ENCODE data around the gene GLTPD2. TPM values are rescaled to one million over a fixed set of nuclear protein-coding genes. Genes with fewer than 3 reads are reported as not detected.

Gene GLTPD2
- total and polyA plus RNA-seq, 5 experiments from 2014 or later: 0.36 to 0.39 (median 0.39) TPM; not detected in 2

DNA sequence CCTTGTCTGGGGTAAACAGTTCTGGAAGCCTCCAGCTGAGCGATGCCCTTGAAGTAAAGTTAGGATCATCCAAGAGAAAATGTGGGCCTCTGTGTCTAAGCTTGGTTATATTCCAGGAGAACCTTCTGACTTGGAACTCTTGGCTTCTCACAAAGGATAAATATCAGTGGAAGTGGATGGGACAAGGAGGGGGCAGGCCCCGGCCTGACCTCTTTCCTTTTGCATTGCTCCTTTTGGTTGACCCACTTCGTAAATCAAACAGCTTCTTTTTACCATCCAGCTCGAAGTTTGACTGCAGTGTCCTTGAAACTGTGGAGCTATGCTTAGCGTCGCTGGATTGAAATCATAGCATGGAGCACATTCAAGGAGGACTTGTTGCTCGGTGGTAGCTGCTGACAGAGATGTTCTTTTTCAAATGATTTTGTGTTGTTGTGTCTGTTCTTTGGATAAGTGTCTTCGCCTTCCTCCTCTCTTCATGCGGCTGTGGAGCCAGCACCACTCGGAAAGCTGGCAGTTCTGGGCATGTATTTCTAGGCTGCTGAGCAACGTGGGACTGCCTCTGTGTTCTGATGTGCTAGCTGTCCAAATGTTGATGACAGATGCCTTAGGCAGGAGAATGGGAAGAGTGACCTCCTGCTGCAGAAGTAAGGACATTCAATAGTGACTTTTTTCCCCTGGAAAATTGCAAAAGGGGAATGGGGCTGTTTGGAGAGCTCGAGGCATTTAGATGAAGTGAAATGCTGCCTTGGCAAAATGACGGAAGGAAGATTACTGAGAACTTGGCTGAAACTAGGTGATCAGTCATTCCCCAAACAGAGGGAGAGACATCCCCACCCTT is 48.9 kb downstream of the GLTPD2 start:
- H3K9me3 Mint-ChIP-seq: no peaks in the 10 kb centered on the region
- POLR2A ChIA-PET: interaction anchor here (0.6 to 1.7 kb wide), 4 partner anchors 13 to 68 kb away, joined by 3 read pairs; no protein-coding TSS in a partner anchor
- no peak for ATAC-seq
- peak overlapping the region in 2 of 10 donors; percentile 20 to 57 for H3K27ac Mint-ChIP-seq
- H3K4me3 Mint-ChIP-seq: peak overlapping the region in 1 of 10 donors; percentile 46
- peaks cover 0 to 15% (median 4%) of the 10 kb centered on the region in 3 donors for H3K36me3 Mint-ChIP-seq
- peaks cover 43 to 78% (median 63%) of the 10 kb centered on the region in 4 donors for H3K4me1 Mint-ChIP-seq
- no peaks in the 10 kb centered on the region for H3K27me3 Mint-ChIP-seq
- DNase-seq: no peak

DNA sequence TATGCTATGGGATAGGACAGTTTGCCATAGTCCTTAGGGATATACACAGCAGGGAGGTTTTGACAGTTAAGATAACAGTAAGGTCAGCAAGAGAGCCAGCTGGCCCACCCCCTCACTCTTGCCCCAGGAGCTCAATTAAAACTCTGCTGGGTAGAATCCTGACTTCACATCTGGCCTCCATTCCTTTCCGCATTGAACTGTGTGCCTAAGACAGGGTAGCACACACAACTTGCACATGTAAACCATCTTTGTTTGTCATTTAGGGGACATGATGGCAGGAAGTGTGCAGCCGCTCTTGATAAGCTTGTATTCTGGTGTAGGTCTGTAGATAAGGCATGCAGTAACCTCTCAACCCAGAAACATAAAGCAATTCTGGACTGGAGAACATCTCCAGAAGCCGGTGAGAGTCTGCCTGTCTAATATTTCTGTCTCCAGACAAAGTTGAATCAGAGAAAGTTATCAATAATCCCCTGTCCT is 49.6 kb downstream of the GLTPD2 start:
- Mint-ChIP-seq H3K9me3 (no peaks in the 10 kb centered on the region), H3K4me1 (peaks cover 46 to 76% (median 66%) of the 10 kb centered on the region in 4 donors), H3K36me3 (peaks cover 0 to 20% (median 4%) of the 10 kb centered on the region in 3 donors), H3K27me3 (no peaks in the 10 kb centered on the region), H3K4me3 (no peak overlapping the region), H3K27ac (peak overlapping the region in 1 of 10 donors; percentile 20)
- ATAC-seq: no peak
- DNase-seq: no peak
- POLR2A ChIA-PET: interaction anchor here (0.8 to 1.7 kb wide), 2 partner anchors 17 to 34 kb away, joined by 3 read pairs; no protein-coding TSS in a partner anchor

DNA sequence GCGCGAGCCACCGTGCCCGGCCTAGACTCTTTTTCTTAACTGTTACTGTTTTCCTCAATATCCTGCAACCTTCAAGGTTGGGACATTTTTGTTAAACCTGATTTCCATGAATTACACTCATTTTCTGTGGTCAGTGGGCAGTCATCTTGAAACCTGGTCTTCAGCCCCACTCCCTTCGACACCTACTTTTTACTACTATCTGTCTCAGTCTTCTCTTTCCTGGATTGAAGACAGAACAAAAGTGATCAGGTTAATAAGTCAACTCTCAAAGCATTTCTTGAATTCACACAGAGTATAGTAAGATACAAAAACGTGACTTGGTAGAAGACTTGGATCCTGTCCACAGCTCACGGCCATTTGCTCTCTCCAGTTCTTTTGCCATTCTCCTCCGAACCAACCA is 50.5 kb downstream of the GLTPD2 start:
- peaks cover 41 to 76% (median 61%) of the 10 kb centered on the region in 4 donors for H3K4me1 Mint-ChIP-seq
- H3K36me3 Mint-ChIP-seq: peaks cover 0 to 23% (median 4%) of the 10 kb centered on the region in 3 donors
- H3K27ac Mint-ChIP-seq: peak overlapping the region in 1 of 10 donors; percentile 14
- POLR2A ChIA-PET: interaction anchor here (0.7 kb wide), 1 partner anchor 22 kb away, joined by 4 read pairs; no protein-coding TSS in a partner anchor
- no peak for DNase-seq
- H3K4me3 Mint-ChIP-seq: peak overlapping the region in 1 of 10 donors; percentile 38
- no peak for ATAC-seq
- no peaks in the 10 kb centered on the region for H3K9me3 Mint-ChIP-seq
- H3K27me3 Mint-ChIP-seq: no peaks in the 10 kb centered on the region

Other genes with a start within 250 kb of the GLTPD2 start
- 10 to 100 TPM; 84.4 to 88.6 TPM for gene MYBBP1A, start 233.6 kb upstream of the GLTPD2 start, total RNA-seq
- 10 to 100 TPM; 14.0 to 45.7 (median 28.7) TPM for gene MYBBP1A, start 233.6 kb upstream of the GLTPD2 start, polyA plus RNA-seq
- not detected for gene GGT6, start 228.4 kb upstream of the GLTPD2 start, total RNA-seq
- not detected for gene GGT6, start 228.4 kb upstream of the GLTPD2 start, polyA plus RNA-seq
- gene SMTNL2, start 204.4 kb upstream of the GLTPD2 start, total RNA-seq: not detected
- gene SMTNL2, start 204.4 kb upstream of the GLTPD2 start, polyA plus RNA-seq: not detected
- under 1 TPM; 0.60 TPM for gene ALOX15, start 147.3 kb upstream of the GLTPD2 start, total RNA-seq
- gene ALOX15, start 147.3 kb upstream of the GLTPD2 start, polyA plus RNA-seq: not detected
- gene PELP1, start 84.8 kb upstream of the GLTPD2 start, total RNA-seq: 10 to 100 TPM; 70.6 to 71.3 TPM
- gene PELP1, start 84.8 kb upstream of the GLTPD2 start, polyA plus RNA-seq: 10 to 100 TPM in 2 of 3 donors, 1 to 10 TPM in 1; 8.9 to 13.3 (median 12.1) TPM
- gene ARRB2, start 78.3 kb upstream of the GLTPD2 start, total RNA-seq: 100 to 1,000 TPM; 402 to 413 TPM
- 10 to 100 TPM; 47.0 to 60.5 (median 49.4) TPM for gene ARRB2, start 78.3 kb upstream of the GLTPD2 start, polyA plus RNA-seq
- 10 to 100 TPM; 31.1 to 32.7 TPM for gene MED11, start 57.5 kb upstream of the GLTPD2 start, total RNA-seq
- gene MED11, start 57.5 kb upstream of the GLTPD2 start, polyA plus RNA-seq: 10 to 100 TPM; 37.2 to 81.1 (median 38.9) TPM
- gene ZMYND15, start 49.1 kb upstream of the GLTPD2 start, total RNA-seq: under 1 TPM; 0.38 to 0.47 TPM
- gene ZMYND15, start 49.1 kb upstream of the GLTPD2 start, polyA plus RNA-seq: under 1 TPM in 1 of 3 donors, not detected in 2; 0.10 TPM
- 1 to 10 TPM; 5.5 to 5.6 TPM for gene CXCL16, start 49.0 kb upstream of the GLTPD2 start, total RNA-seq
- 1 to 10 TPM; 2.2 to 5.9 (median 2.5) TPM for gene CXCL16, start 49.0 kb upstream of the GLTPD2 start, polyA plus RNA-seq
- not detected for gene TM4SF5, start 17.1 kb upstream of the GLTPD2 start, total RNA-seq
- gene TM4SF5, start 17.1 kb upstream of the GLTPD2 start, polyA plus RNA-seq: not detected
- under 1 TPM in 1 of 2 experiments, not detected in 1; 0.60 TPM for gene VMO1, start 2.6 kb upstream of the GLTPD2 start, total RNA-seq
- gene VMO1, start 2.6 kb upstream of the GLTPD2 start, polyA plus RNA-seq: not detected
- 10 to 100 TPM; 56.5 to 61.6 TPM for gene PSMB6, start 7.2 kb downstream of the GLTPD2 start, total RNA-seq
- 100 to 1,000 TPM; 211 to 282 (median 256) TPM for gene PSMB6, start 7.2 kb downstream of the GLTPD2 start, polyA plus RNA-seq
- gene PLD2, start 18.2 kb downstream of the GLTPD2 start, total RNA-seq: 10 to 100 TPM; 21.4 to 27.9 TPM
- gene PLD2, start 18.2 kb downstream of the GLTPD2 start, polyA plus RNA-seq: 1 to 10 TPM; 1.1 to 1.9 (median 1.9) TPM
- 100 to 1,000 TPM; 110 to 117 TPM for gene MINK1, start 44.4 kb downstream of the GLTPD2 start, total RNA-seq
- 10 to 100 TPM in 1 of 3 donors, 1 to 10 TPM in 2; 4.1 to 12.9 (median 8.1) TPM for gene MINK1, start 44.4 kb downstream of the GLTPD2 start, polyA plus RNA-seq
- gene C17orf107, start 110.6 kb downstream of the GLTPD2 start, total RNA-seq: 1 to 10 TPM; 5.7 TPM
- gene C17orf107, start 110.6 kb downstream of the GLTPD2 start, polyA plus RNA-seq: 1 to 10 TPM; 1.5 to 1.8 (median 1.6) TPM
- gene CHRNE, start 114.1 kb downstream of the GLTPD2 start, total RNA-seq: 1 to 10 TPM in 1 of 2 experiments, under 1 TPM in 1; 0.94 to 1.3 TPM
- gene CHRNE, start 114.1 kb downstream of the GLTPD2 start, polyA plus RNA-seq: under 1 TPM; 0.19 to 0.58 (median 0.20) TPM
- gene GP1BA, start 143.3 kb downstream of the GLTPD2 start, total RNA-seq: not detected
- under 1 TPM in 2 of 3 donors, not detected in 1; 0.08 to 0.13 TPM for gene GP1BA, start 143.3 kb downstream of the GLTPD2 start, polyA plus RNA-seq
- gene SLC25A11, start 151.1 kb downstream of the GLTPD2 start, total RNA-seq: 10 to 100 TPM; 42.5 to 45.0 TPM
- gene SLC25A11, start 151.1 kb downstream of the GLTPD2 start, polyA plus RNA-seq: 10 to 100 TPM; 75.3 to 78.6 (median 77.6) TPM
- 100 to 1,000 TPM; 143 to 145 TPM for gene RNF167, start 151.3 kb downstream of the GLTPD2 start, total RNA-seq
- gene RNF167, start 151.3 kb downstream of the GLTPD2 start, polyA plus RNA-seq: 10 to 100 TPM; 30.3 to 50.0 (median 32.2) TPM
- 100 to 1,000 TPM; 486 to 497 TPM for gene PFN1, start 159.6 kb downstream of the GLTPD2 start, total RNA-seq
- gene PFN1, start 159.6 kb downstream of the GLTPD2 start, polyA plus RNA-seq: 1,000 to 10,000 TPM; 1,824 to 2,067 (median 1,870) TPM
- 10 to 100 TPM; 35.2 to 36.7 TPM for gene ENO3, start 162.2 kb downstream of the GLTPD2 start, total RNA-seq
- 1 to 10 TPM; 1.5 to 3.0 (median 1.8) TPM for gene ENO3, start 162.2 kb downstream of the GLTPD2 start, polyA plus RNA-seq
- gene SPAG7, start 178.9 kb downstream of the GLTPD2 start, total RNA-seq: 10 to 100 TPM; 50.5 to 52.6 TPM
- gene SPAG7, start 178.9 kb downstream of the GLTPD2 start, polyA plus RNA-seq: 100 to 1,000 TPM; 122 to 131 (median 129) TPM
- 10 to 100 TPM; 56.1 to 58.7 TPM for gene CAMTA2, start 198.7 kb downstream of the GLTPD2 start, total RNA-seq
- 10 to 100 TPM in 1 of 3 donors, 1 to 10 TPM in 2; 4.1 to 18.9 (median 6.3) TPM for gene CAMTA2, start 198.7 kb downstream of the GLTPD2 start, polyA plus RNA-seq
- gene INCA1, start 208.6 kb downstream of the GLTPD2 start, total RNA-seq: under 1 TPM in 1 of 2 experiments, not detected in 1; 0.26 TPM
- gene INCA1, start 208.6 kb downstream of the GLTPD2 start, polyA plus RNA-seq: under 1 TPM in 1 of 3 donors, not detected in 2; 0.23 TPM
- 10 to 100 TPM; 20.8 to 21.1 TPM for gene KIF1C, start 209.0 kb downstream of the GLTPD2 start, total RNA-seq
- 1 to 10 TPM; 2.6 to 3.0 (median 3.0) TPM for gene KIF1C, start 209.0 kb downstream of the GLTPD2 start, polyA plus RNA-seq
- under 1 TPM in 1 of 2 experiments, not detected in 1; 0.25 TPM for gene SLC52A1, start 246.5 kb downstream of the GLTPD2 start, total RNA-seq
- gene SLC52A1, start 246.5 kb downstream of the GLTPD2 start, polyA plus RNA-seq: not detected

Measured in naive thymus-derived CD8-positive, alpha-beta T cell (primary cell).